NCI-H146 (cell line): ENCODE data around the gene LEAP2.
"Not testable (repeated sequence)": the region's sequence is repeated elsewhere in the genome, so short reads cannot be mapped to it uniquely, and the experiment has no call there.

Source experiments
- DNase-seq: peaks from one replicate; lab custom pipeline; 2025; lab: John Stamatoyannopoulos, UW

LEAP2 gene

DNA sequence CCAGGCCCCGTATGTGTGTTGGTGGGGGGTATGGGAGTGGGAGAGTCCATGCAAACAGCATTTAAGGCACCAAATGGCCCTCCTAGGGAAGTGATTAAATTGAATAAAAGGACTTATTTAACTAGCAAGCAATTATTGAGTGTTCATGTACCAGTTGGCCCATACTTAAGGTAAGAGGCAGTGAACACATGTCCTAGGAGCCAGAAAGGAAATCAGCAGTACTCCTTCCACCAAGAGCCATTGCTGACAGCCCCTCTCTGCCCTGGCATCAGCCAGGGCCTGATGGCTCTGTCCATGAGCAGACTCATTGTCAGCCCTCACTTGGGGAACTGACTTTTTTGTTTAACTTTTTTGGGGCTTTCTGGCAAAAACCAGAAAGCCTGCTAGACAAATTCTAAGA, 32.6 kb upstream of the LEAP2 start:
- DNase-seq, result peak; percentile 55

GRCh38 chr5:132841305-132841704, 32.2 kb upstream of the LEAP2 start:
- DNase-seq, result no peak

DNA sequence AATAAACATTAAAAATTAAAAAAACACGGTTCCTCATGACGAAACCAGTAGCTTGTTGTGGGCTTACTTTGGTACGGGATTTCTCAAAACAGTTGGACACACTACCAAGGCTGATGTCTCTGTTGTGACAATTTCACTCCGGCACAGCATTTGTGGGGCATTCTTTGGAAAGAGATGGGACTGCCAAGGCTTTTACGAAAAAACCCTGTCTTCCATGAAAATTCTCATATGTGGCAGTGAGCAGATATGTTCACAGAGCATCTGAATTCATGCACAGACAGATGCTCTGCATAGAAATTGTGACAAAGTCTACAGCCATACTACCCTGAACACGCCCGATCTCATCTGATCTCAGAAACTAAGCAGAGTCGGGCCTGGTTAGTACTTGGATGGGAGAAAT, 25.2 kb upstream of the LEAP2 start:
- DNase-seq, result no peak

GRCh38 chr5:132849347-132849746, 24.1 kb upstream of the LEAP2 start:
- no peak for DNase-seq

- no peak for DNase-seq
These were observed 23.4 kb upstream of the LEAP2 start for GRCh38 chr5:132850066-132850465.

DNA sequence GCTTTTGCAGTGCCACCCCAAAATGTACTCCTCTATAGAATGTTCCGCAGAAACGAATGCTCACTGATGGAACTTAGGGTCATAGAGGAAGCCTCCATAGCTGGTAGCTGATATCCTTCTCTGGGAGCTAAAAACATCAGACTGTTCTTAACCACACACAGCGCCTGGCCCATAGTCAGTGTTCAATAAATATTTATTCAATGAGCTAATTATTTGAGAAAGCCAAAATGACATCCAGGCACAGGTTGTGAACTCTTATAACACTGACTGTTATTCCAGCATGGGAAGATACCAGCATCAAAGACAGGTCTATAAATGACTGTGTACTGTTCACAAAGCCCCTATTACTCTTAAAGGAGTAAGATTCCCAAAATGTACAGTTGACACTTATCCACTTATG, 20.1 kb upstream of the LEAP2 start:
- no peak for DNase-seq

- DNase-seq, result no peak
These were observed 19.7 kb upstream of the LEAP2 start for GRCh38 chr5:132853790-132854189.

- DNase-seq, result no peak
These were observed 19.2 kb upstream of the LEAP2 start for GRCh38 chr5:132854301-132854700.

GRCh38 chr5:132854992-132855391, 18.5 kb upstream of the LEAP2 start:
- DNase-seq, result not testable (repeated sequence)

- no peak for DNase-seq
These were observed 17.5 kb upstream of the LEAP2 start for GRCh38 chr5:132856011-132856410.

DNA sequence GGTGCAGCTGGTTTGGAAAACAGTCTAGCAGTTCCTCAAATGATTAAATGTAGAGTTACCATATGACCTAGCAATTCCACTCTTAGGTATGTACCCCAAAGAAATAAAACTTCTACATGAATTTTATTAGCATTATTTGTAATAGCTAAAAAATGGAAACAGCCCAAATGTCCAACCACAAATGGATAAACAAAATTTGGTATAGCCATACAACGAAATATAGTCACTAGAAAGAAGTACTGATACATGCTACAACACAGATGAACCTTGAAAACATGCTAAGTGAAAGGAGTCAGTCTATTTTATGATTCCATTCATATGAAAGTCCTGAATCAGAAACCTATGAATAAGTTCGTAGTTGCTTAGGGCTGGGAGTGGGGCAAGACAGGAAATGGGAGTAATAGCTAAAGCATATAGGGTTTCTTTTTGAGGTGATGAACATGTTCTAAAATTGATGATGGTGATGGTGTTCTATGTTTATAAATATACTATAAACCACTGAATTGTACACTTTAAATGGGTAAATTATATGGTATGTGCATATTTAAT, 13.5 kb upstream of the LEAP2 start:
- no peak for DNase-seq

DNA sequence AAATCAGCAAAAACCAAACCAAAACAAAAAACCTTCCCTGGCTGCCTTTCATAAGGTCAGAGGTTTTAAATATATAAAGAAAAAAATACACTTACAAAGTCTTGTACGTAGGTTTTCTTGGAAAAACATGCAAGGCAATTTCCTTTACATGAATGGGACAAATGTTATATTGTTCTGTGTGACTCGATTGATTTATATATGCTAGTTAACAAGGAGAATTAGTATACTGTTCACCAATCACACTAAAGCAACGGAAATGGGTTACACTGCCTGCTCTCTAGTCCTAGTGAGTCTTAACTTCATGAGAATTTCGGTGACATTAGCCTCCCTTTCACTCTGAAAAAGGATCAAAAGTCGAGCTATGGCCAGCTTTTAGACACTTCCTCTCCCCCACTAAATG, 12.7 kb upstream of the LEAP2 start:
- DNase-seq, result no peak

DNA sequence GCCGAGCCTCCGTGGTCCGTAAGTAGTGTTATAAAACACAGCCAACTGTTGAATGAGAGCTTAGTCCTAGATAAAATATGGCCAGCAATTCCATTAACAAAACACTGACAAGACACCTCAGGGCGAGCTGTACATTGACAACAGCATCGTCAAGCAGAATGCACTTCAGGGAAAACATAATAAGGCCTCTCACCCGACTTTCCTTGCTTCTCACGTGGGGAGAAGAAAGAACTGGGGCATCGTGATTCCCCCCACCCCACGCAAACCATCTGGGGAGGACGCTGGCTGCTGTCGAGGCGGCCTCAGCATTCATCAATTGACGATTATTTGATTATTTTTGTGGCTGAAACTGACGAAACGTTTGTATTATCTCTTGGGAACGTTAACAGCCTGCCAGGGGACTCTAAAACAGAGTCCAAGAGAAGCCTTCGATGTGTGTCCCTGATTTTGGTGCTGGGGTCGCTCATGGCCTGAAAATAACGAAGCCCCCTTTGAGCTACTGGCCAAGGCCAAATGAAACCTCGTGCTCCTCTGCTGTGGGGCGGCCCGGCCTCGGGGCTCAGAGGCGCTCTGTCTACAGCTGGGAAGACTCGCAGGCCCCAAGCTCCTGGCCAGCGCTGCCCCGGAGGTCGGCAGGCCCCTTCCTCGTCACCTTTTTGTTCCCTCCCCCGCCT, 7.7 kb upstream of the LEAP2 start:
- no peak for DNase-seq

DNA sequence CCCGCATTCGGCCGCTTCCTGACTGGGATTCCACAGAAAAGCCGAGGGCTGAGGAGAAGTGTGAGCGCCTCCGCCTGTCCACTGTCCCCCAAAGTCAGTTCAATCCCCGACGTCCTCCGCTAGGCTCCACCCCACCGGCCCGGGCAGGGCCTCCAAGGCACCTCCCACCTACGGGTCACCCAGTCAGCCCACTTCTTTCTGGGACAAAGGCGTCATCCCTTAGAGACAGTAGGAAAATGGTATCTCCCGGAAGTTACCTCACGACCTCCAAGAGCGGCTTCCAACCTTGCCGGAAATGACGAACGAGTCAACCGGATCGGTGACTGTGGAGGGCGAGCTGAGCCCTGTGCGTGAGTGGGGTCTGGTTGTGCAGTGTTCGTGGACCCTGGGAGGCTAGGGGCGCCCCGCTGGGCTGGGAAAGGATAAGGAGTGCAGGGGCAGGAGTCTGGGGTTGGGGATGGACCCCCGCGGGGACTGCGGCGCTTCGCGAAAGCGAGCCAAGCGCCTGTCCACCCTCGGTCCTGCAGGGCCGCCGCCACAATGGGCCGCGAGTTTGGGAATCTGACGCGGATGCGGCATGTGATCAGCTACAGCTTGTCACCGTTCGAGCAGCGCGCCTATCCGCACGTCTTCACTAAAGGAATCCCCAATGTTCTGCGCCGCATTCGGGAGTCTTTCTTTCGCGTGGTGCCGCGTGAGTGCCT, 7.0 kb upstream of the LEAP2 start, which contains the start of the genes GDF9 and UQCRQ:
Gene GDF9, minus strand, starts transcription at position 128 of the 704 bp plus-strand sequence. CDS start 1,936 bp downstream, outside the sequence.
Gene UQCRQ, plus strand, starts transcription at position 301 of the 704 bp plus-strand sequence. Its CDS starts 240 bp downstream, at position 541.
- peak; percentile 97 for DNase-seq

DNA sequence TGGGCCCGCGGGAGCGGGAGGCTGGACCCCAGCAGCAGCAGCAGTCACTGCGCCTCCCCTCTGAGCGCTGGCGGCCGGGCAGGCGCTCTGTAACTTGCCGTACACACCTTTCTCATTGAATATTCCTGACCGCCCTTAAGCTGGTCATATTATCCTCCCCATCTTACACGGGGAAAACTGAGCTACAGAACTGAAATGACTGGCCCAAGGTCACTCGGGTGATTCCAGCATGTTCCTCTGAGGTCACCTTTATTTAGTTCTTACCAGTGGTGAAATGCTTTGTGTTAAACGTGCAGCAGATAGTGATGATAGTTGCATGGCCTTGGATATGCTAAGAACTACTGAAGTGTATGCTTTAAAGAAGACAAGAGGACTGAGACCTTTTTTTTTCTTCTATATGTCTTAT, 6.4 kb upstream of the LEAP2 start:
- peak; percentile 36 for DNase-seq

DNA sequence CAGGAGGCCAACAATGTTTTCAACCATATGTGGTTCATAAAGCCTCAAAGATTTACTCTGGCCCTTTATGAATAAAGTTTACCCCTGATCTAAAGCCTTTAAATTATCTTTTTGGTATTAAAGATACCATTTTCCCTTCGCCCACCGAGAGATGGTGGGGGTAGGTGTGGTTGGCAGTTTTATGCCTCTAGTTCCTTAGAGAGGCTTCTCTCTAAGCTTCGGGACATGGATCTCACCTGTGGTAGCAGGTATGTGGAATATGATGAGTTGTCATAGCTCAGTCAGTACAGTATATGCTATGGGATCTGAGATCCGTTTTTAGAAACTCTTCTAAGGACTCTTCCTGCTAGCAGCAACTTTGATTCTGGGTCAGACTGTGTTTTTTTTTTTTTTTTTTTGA, 4.7 kb upstream of the LEAP2 start:
- DNase-seq, result no peak

GRCh38 chr5:132870801-132871200, 2.7 kb upstream of the LEAP2 start:
- no peak for DNase-seq

GRCh38 chr5:132871459-132872284, 1.8 kb upstream of the LEAP2 start:
- DNase-seq, result no peak

DNA sequence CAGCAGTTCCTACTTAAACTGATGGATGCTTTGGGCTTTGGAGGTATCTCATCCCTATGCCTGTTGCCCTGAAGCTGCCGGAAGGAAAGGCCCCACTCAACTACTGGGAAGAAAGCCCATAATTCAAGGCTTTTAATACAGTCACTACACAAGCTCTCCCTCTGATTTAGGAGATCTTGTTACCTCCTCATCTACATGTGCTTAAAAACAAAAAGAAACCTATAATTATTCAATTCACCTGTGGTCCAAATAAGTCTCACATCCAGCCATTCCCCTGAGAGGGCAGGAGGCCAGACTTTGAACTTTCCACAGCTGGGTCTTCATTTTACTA, 715 bp upstream of the LEAP2 start:
- DNase-seq, result no peak

GRCh38 chr5:132873930-132874271, 433 bp downstream of the LEAP2 start:
- no peak for DNase-seq

DNA sequence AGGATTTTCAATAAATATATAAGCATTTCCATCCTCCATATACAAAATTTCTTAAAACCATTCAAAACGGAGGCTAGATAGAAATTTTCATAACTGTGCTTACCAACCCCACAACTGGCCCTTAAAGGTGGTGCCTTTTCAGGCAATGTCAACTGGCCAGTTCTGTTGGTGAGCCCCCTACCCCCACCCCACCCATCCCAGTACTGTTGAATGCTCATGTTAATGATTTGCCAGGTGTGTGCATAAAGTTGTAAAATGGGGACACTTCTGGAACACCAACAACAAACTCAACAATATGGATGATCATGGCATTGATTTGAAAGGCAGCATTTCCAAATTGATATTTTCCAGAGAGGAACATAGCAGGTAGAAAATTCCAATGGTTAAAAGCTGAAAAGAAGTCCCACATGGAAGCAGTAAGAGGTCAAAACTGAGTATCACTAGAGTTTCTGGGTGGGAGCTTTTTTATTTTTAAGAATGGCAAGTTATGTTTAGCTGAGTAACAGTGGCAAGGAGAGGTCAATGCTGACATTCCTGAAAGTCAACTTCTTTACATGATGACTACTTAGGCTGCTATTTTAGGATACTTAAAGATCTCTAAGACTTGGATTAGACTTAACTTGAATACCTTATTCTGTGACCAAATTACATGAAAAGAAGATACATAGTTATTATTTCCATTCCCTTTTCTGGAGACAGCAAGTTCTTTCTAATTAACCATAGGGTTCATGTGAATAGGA, 2.7 kb downstream of the LEAP2 start:
- no peak for DNase-seq

DNA sequence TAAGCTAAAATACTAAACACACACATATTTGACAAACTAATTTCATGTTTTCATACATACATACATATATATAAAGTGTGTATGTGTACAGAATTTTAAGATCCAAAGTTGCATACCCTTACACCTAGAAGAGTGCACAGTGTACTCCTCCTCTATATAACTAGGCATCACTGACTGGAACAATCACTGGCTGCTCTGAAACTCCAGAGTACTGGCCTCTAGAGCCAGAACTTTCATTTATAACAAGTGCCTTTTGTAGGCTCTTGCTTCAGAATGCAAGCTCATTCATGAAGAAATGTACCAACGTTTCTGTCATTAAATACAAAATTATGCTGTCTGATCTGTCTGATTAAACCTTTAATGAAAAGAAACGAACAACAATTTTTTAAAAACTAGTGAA, 4.0 kb downstream of the LEAP2 start:
- DNase-seq, result no peak
